Measurements from ENCODE around the gene SUMF1. TPM values are rescaled to one million over a fixed set of nuclear protein-coding genes. Genes with fewer than 3 reads are reported as not detected.

SUMF1 gene
- total RNA-seq, 2 donors from 2014 or later, result 18.4 to 18.6 TPM

- no peaks in the 10 kb centered on the region for H3K9me3 ChIP-seq (ENCODE audit: control insufficient read depth, low read length)
- H3K36me3 ChIP-seq (ENCODE audit: control insufficient read depth, insufficient read depth, low read length), result no peaks in the 10 kb centered on the region
- DNase-seq, result no peak
- H3K4me1 ChIP-seq (ENCODE audit: control insufficient read depth, insufficient read depth, low read length), result no peaks in the 10 kb centered on the region
- H3K4me3 ChIP-seq (ENCODE audit: low read length), result no peak overlapping the region
- no peak overlapping the region for H3K27ac Mint-ChIP-seq
- no peak overlapping the region for H3K27ac ChIP-seq (ENCODE audit: low read depth, low read length)
- peaks cover 2% of the 10 kb centered on the region for H3K36me3 Mint-ChIP-seq (ENCODE audit: low read depth)
- H3K27me3 ChIP-seq (ENCODE audit: control insufficient read depth, insufficient read depth, low read length, poor library complexity, severe bottlenecking), result no peaks in the 10 kb centered on the region
- no peak overlapping the region for H3K9ac ChIP-seq (ENCODE audit: extremely low read depth, low read length, poor library complexity, severe bottlenecking)
- no peaks in the 10 kb centered on the region for H3K27me3 Mint-ChIP-seq (ENCODE audit: insufficient read depth)
- H3K4me1 Mint-ChIP-seq, result peaks cover 14% of the 10 kb centered on the region
- H3K4me3 Mint-ChIP-seq, result no peak overlapping the region
- TF ChIP-seq, protein P1, sequence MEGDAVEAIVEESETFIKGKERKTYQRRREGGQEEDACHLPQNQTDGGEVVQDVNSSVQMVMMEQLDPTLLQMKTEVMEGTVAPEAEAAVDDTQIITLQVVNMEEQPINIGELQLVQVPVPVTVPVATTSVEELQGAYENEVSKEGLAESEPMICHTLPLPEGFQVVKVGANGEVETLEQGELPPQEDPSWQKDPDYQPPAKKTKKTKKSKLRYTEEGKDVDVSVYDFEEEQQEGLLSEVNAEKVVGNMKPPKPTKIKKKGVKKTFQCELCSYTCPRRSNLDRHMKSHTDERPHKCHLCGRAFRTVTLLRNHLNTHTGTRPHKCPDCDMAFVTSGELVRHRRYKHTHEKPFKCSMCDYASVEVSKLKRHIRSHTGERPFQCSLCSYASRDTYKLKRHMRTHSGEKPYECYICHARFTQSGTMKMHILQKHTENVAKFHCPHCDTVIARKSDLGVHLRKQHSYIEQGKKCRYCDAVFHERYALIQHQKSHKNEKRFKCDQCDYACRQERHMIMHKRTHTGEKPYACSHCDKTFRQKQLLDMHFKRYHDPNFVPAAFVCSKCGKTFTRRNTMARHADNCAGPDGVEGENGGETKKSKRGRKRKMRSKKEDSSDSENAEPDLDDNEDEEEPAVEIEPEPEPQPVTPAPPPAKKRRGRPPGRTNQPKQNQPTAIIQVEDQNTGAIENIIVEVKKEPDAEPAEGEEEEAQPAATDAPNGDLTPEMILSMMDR (conservative IDR thresholded peaks at IDR 0.05), result no peak
- no peaks in the 10 kb centered on the region for H3K9me3 Mint-ChIP-seq
- WGBS, 2 experiments (ENCODE audit: insufficient coverage in 1 of 2, insufficient read length in 1 of 2), result 85 to 87% methylated on average over 2 to 3 of the region's 3 CpGs
Observed at GRCh38 chr3:4462369-4463040, 4.6 kb downstream of the SUMF1 start.

GRCh38 chr3:4461468-4462090 lies 5.5 kb downstream of the SUMF1 start:
- H3K27me3 ChIP-seq (ENCODE audit: control insufficient read depth, insufficient read depth, low read length, poor library complexity, severe bottlenecking), result no peaks in the 10 kb centered on the region
- no peaks in the 10 kb centered on the region for H3K27me3 Mint-ChIP-seq (ENCODE audit: insufficient read depth)
- H3K4me3 Mint-ChIP-seq, result no peak overlapping the region
- no peak overlapping the region for H3K27ac Mint-ChIP-seq
- TF ChIP-seq, protein P1 (conservative IDR thresholded peaks at IDR 0.05), result no peak
- no peaks in the 10 kb centered on the region for H3K9me3 ChIP-seq (ENCODE audit: control insufficient read depth, low read length)
- WGBS, 2 experiments (ENCODE audit: insufficient coverage in 1 of 2, insufficient read length in 1 of 2), result 92% methylated on average over 2 of the region's 2 CpGs; no CpG with 5 or more reads in 1 of the 2 experiments
- peaks cover 11% of the 10 kb centered on the region for H3K4me1 Mint-ChIP-seq
- no peaks in the 10 kb centered on the region for H3K4me1 ChIP-seq (ENCODE audit: control insufficient read depth, insufficient read depth, low read length)
- no peak overlapping the region for H3K9ac ChIP-seq (ENCODE audit: extremely low read depth, low read length, poor library complexity, severe bottlenecking)
- H3K36me3 Mint-ChIP-seq (ENCODE audit: low read depth), result peaks cover 2% of the 10 kb centered on the region
- no peaks in the 10 kb centered on the region for H3K9me3 Mint-ChIP-seq
- H3K36me3 ChIP-seq (ENCODE audit: control insufficient read depth, insufficient read depth, low read length), result no peaks in the 10 kb centered on the region
- no peak overlapping the region for H3K4me3 ChIP-seq (ENCODE audit: low read length)
- DNase-seq, result no peak
- no peak overlapping the region for H3K27ac ChIP-seq (ENCODE audit: low read depth, low read length)

DNA sequence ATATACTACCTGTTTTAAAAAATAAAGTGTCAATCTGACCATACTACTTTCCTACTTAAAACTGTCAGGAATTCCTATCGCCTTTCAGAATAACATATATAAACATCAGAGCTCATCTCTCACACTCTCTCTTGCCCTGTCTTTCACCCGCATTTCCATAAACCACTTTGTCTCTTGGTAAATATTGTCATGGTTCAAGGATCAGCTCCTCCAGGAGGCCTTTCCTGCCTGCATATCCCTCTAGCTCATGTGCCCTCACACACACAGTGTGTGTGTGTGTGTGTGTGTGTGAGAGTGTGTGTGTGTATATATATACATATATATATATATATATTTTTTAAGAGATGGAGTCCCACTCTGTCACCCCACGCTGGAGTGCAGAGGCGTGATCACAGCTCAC lies 6.7 kb downstream of the SUMF1 start:
- Mint-ChIP-seq H3K4me1 (peaks cover 11% of the 10 kb centered on the region), H3K27ac (no peak overlapping the region), H3K9me3 (no peaks in the 10 kb centered on the region), H3K4me3 (no peak overlapping the region), H3K36me3 (ENCODE audit: low read depth) (peaks cover 2% of the 10 kb centered on the region), H3K27me3 (ENCODE audit: insufficient read depth) (no peaks in the 10 kb centered on the region)
- Histone ChIP-seq H3K27me3 (ENCODE audit: control insufficient read depth, insufficient read depth, low read length, poor library complexity, severe bottlenecking) (no peaks in the 10 kb centered on the region), H3K27ac (ENCODE audit: low read depth, low read length) (no peak overlapping the region), H3K4me1 (ENCODE audit: control insufficient read depth, insufficient read depth, low read length) (no peaks in the 10 kb centered on the region), H3K36me3 (ENCODE audit: control insufficient read depth, insufficient read depth, low read length) (no peaks in the 10 kb centered on the region), H3K4me3 (ENCODE audit: low read length) (no peak overlapping the region), H3K9me3 (ENCODE audit: control insufficient read depth, low read length) (no peaks in the 10 kb centered on the region), H3K9ac (ENCODE audit: extremely low read depth, low read length, poor library complexity, severe bottlenecking) (no peak overlapping the region)
- WGBS, 2 experiments (ENCODE audit: insufficient coverage in 1 of 2, insufficient read length in 1 of 2), result 91 to 100% methylated on average over 3 to 4 of the region's 4 CpGs
- TF ChIP-seq, protein P1 (conservative IDR thresholded peaks at IDR 0.05), result no peak
- no peak for DNase-seq

All from endodermal cell (in vitro differentiated cells).